Ecto neural progenitor cell (in vitro differentiated cells): ENCODE results near the gene SPHK2.
"Not testable (repeated sequence)": the region's sequence is repeated elsewhere in the genome, so short reads cannot be mapped to it uniquely, and the experiment has no call there.

Experiments
- DNase-seq: peaks from one replicate; pipeline ENCODE4 v3.0.0-alpha.2; 2018; ENCODE audit warnings: low spot score

Gene SPHK2

GRCh38 chr19:48660852-48661710, 41.8 kb downstream of the SPHK2 start:
- no peak for DNase-seq

GRCh38 chr19:48661711-48662090, 42.4 kb downstream of the SPHK2 start:
- DNase-seq: no peak

- DNase-seq: no peak
These were observed 44.4 kb downstream of the SPHK2 start for GRCh38 chr19:48663667-48664066.

GRCh38 chr19:48664476-48664875, 45.2 kb downstream of the SPHK2 start:
- DNase-seq: no peak

- no peak for DNase-seq
These were observed 46.5 kb downstream of the SPHK2 start for GRCh38 chr19:48665786-48666185.

GRCh38 chr19:48668332-48668731, 49.0 kb downstream of the SPHK2 start:
- no peak for DNase-seq

GRCh38 chr19:48668761-48669160, 49.5 kb downstream of the SPHK2 start:
- DNase-seq: no peak

- DNase-seq: no peak
These were observed 50.8 kb downstream of the SPHK2 start for GRCh38 chr19:48669903-48670668.

- no peak for DNase-seq
These were observed 51.6 kb downstream of the SPHK2 start for GRCh38 chr19:48670699-48671445.

- DNase-seq: no peak
These were observed 52.2 kb downstream of the SPHK2 start for GRCh38 chr19:48671446-48671995.

- no peak for DNase-seq
These were observed 53.7 kb downstream of the SPHK2 start, which contains the start of gene NTN5 for GRCh38 chr19:48672994-48673393. Gene NTN5 (minus strand): TSS chr19:48673017. CDS start chr19:48670986, 2,031 bp downstream.

GRCh38 chr19:48673436-48674100, 54.3 kb downstream of the SPHK2 start:
- DNase-seq: no peak

GRCh38 chr19:48674216-48674809, 55.0 kb downstream of the SPHK2 start:
- no peak for DNase-seq

- peak; percentile 88 for DNase-seq
These were observed 55.9 kb downstream of the SPHK2 start for GRCh38 chr19:48674921-48675824.

- no peak for DNase-seq
These were observed 57.2 kb downstream of the SPHK2 start for GRCh38 chr19:48676487-48676886.

- no peak for DNase-seq
These were observed 57.6 kb downstream of the SPHK2 start for GRCh38 chr19:48676887-48677286.

GRCh38 chr19:48678201-48678600, 58.9 kb downstream of the SPHK2 start:
- DNase-seq: no peak

GRCh38 chr19:48680006-48680405, 60.7 kb downstream of the SPHK2 start:
- DNase-seq: not testable (repeated sequence)
